HG02588 (cell line): Measurements from ENCODE around the gene SERBP1.

Source experiments
- ATAC-seq: cut with Tn5 transposase; IDR thresholded peaks from one replicate; pipeline ENCODE4 v1.9.1; 2021; ENCODE audit warnings: mild to moderate bottlenecking, moderate library complexity; ENCODE audit not compliant: unreplicated experiment

SERBP1 gene

GRCh38 chr1:67371043-67371442 is 59.2 kb downstream of the SERBP1 start:
- no peak for ATAC-seq

GRCh38 chr1:67368046-67368514 is 62.1 kb downstream of the SERBP1 start:
- ATAC-seq, result no peak

DNA sequence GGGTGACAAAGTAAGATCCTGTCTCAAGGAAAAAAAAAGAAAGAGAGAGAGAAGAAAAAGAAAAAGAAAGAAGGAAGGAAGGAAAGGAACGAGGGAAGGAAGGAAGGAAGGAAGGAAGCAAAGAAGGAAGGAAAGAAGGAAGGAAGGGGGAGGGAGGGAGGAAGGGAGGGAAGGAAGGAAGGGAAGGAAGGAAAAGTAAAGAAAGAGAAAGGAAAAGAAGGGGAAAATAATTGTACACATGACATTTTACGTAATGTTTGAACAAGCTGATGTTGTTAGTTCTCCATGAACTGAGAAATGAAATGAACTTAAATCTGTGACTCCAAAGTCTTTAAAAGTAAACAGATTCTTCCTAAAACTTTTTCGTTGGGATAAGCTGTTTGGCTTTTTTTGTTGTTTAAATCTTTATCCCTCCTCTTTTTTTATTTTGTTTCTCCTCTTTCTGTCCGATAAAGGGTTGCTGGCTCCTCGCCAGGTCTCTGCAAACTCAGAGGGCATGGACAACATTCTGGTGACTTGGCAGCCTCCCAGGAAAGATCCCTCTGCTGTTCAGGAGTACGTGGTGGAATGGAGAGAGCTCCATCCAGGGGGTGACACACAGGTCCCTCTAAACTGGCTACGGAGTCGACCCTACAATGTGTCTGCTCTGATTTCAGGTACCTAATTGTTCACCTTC is 62.7 kb downstream of the SERBP1 start:
- no peak for ATAC-seq

DNA sequence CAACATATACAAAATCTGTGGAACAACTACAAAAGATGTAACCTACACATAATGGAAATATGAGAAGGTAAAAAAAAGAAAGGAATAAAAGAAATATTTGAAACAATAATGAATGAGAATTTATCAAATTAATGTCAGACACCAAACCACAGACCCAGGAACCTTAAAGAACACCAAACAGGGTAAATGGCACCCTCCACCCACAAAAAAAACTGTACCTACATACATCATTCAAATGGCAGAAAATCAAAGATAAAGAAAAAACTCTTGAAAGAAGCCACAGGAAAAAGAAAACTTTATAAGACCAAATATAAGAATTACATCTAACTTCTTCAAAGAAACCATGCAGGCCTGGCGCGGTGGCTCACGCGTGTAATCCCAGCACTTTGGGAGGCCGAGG is 68.6 kb downstream of the SERBP1 start:
- no peak for ATAC-seq

GRCh38 chr1:67359592-67359991 is 70.6 kb downstream of the SERBP1 start:
- no peak for ATAC-seq
